AG20443 (cell line): ENCODE measurements around the gene EIF3J.
"Not testable (repeated sequence)": the region's sequence is repeated elsewhere in the genome, so short reads cannot be mapped to it uniquely, and the experiment has no call there.

Source experiments
- DNase-seq: peaks from one replicate; pipeline ENCODE4 v3.0.0; 2012; ENCODE audit warnings: low spot score, mixed read lengths

Gene EIF3J, protein sequence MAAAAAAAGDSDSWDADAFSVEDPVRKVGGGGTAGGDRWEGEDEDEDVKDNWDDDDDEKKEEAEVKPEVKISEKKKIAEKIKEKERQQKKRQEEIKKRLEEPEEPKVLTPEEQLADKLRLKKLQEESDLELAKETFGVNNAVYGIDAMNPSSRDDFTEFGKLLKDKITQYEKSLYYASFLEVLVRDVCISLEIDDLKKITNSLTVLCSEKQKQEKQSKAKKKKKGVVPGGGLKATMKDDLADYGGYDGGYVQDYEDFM

DNA sequence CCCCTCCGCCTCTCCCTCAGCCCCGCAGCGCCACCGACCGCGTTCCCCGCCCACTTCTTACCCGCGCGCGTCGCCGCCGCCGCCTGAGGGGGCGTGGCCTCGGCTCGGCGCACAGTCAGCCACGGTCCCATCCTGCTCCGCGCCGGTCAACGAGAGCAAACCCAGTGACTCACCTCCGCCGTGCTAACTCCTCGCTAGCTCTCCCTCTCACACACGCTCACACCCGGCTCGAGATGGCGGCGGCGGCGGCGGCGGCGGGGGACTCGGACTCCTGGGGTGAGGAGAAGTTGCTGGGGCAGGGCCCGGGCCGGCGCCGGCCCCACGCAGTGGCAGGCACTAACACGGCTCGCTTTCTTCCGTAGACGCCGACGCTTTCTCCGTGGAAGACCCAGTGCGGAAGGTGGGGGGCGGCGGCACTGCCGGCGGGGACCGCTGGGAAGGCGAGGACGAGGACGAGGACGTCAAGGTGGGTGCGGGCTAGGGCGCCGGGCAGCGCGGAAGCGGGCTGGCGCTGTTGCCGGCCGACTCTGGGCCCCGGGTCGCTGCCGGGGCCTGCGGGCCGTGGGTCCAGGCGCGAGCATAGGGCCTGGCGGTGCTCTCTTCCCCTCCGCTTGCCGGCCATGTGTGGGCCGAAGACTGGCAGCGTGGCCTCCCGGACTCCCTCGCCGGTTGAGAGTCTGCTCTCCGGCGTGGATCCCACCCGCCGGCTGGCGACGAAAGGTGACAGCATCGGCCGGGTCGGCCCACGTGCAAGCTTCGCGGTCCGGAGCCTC is at the start of gene EIF3J:
Gene EIF3J, plus strand, starts transcription at position 186 of the 773 bp plus-strand sequence. Its CDS starts 48 bp downstream, at position 234.
- DNase-seq, result peak; percentile 98

DNA sequence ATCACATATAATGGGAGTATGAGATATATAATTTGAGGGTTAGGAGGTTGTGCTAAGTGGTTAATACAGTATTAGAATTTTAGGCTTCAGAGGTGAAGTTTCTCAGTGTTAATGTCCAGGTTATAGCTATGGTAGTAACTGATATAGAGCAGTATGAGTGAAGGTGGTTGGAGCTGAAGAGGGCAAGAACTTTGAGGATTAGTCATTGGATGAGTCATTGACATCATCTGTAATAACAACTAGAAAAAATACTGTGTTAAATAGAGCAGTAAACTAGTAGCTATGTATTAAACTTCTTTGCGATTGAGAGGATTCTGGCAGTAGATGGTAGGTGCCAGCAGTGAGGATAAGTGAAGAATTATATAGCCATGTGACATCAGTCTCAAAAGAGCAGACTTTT is 47.5 kb upstream of the EIF3J start:
- DNase-seq, result peak; percentile 68

DNA sequence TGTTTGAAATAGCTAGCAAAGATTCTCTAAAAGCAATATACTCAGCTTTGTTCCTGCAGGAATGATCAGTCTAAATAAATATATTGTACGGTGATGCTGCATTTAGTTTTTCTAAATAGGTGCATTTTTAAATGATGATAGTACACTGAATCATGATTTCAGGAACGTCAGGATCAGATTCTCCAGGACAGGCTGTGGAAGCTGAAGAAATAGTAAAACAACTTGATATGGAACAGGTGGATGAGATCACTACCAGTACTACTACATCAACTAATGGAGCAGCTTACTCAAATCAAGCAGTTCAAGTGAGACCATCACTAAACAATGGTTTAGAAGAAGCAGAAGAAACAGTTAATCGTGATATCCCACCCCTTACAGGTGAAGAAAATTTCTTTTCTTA is 46.3 kb upstream of the EIF3J start:
- no peak for DNase-seq

GRCh38 chr15:44492040-44492439 is 44.9 kb upstream of the EIF3J start:
- no peak for DNase-seq

- no peak for DNase-seq
Measured at GRCh38 chr15:44492672-44493071, 44.3 kb upstream of the EIF3J start.

DNA sequence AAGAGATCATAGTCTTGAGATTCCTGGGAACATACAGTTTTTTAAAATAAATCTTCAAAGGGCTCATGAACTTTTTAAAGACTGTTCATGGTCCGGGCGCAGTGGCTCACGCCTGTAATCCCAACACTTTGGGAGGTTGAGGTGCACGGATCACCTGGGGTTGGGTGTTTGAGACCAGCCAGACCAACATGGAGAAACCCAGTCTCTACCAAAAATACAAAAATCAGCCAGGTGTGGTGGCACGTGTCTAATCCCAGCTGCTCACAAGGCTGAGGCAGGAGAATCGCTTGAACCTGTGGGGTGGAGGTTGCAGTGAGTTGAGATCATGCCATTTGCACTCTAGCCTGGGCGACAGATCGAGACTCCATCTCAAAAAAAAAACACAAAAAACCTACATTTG is 41.4 kb upstream of the EIF3J start:
- no peak for DNase-seq

- no peak for DNase-seq
Measured at GRCh38 chr15:44500555-44500954, 36.4 kb upstream of the EIF3J start.

GRCh38 chr15:44501768-44502366 is 35.1 kb upstream of the EIF3J start:
- peak; percentile 53 for DNase-seq

- no peak for DNase-seq
Measured at GRCh38 chr15:44516436-44516835, 20.5 kb upstream of the EIF3J start.

GRCh38 chr15:44519537-44519936 is 17.4 kb upstream of the EIF3J start:
- no peak for DNase-seq

GRCh38 chr15:44525018-44525417 is 11.9 kb upstream of the EIF3J start:
- no peak for DNase-seq

GRCh38 chr15:44527241-44527640 is 9.7 kb upstream of the EIF3J start:
- DNase-seq, result no peak

- no peak for DNase-seq
Measured at GRCh38 chr15:44529864-44530604, 6.9 kb upstream of the EIF3J start.

DNA sequence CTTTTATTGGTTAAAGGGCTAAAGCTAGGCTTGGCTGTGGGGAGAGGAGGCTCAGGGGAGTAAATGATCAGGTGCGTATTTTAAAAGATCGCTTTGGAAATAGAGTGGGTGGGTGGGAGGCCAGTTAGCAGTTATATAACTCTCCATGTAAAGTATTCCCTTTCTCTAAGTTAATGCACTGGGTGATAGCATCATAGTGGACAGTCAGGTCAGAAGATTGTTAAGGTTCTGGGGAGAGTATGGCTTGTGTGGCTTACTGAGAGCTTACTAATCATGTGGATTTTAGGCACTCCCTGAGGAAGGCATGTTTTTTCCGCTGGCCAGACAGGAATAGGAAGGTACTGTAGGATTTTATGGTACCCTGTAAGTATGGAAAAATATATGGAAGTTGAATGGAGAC is 6.3 kb upstream of the EIF3J start:
- DNase-seq, result no peak

DNA sequence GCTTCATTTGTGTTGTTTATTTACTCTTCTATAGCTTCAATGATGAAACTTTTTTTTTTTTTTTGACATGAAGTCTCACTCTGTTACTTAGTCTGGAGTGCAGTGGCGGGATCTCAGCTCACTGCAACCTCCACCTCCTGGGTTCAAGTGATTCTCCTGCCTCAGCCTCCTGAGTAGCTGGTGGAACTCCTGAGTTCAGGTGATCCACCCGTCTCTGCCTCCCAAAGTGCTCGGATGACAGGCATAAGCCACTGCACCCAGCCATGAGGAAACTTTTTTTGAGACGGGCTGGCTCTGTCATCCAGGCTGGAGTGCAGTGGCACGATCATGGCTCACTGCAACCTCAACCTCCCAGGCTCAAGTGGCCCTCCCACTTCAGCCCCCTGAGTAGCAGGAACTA is 4.7 kb upstream of the EIF3J start:
- DNase-seq, result not testable (repeated sequence)

- DNase-seq, result no peak
Measured at GRCh38 chr15:44532689-44533088, 4.3 kb upstream of the EIF3J start.

DNA sequence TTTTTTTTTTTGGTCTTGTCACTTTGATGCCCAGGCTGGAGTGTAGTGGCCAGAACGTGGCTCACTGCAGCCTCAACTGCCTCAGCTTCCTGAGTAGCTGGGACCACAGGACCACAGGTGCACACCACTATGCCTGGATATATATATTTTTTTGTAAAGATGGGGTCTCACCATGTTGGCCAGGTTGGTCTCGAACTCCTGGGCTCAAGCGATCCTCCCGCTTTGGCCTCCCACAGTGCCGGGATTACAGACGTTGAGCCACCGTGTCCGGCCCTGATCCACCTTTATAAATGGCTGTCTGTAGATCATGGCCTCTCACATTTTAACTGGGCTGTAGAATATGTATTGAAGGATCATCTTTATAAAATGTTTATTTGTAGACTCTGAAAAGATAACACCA is 1.9 kb upstream of the EIF3J start:
- DNase-seq, result no peak

DNA sequence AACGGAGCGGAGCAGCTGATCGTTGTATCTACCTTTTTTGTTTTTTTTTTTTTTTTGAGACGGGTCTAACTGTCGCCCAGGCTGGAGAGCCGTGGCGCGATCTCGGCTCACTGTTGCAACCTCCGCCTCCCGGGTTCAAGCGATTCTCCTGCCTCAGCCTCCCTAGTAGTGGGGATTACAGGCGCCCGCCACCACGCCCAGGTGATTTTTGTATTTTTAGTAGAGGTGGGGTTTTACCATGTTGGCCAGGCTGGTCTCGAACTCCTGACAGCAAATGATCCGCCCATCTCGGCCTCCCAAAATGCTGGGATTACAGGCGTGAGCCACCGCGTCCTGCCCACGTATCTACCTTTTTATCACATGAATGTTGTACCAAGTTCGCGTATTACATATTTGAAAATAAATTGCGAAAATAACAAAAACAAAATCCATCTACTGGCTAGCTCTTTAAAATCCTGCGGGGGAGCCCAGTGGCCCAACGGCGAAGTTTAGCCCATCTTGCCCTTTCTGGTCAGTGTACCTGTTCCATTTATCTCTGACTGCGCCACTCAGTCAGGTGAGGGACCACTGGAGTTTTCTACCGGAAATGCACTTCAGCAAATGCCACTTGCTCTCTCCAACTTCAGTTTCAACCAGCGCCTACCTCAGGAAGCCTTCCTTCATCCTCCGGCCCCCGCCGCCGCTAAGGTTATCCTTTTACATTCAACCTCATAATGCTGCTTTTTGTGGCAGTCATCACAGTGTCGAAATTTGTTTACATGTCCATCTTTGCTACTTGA is 1.2 kb upstream of the EIF3J start:
- DNase-seq, result peak; percentile 14

GRCh38 chr15:44536302-44536961 is 515 bp upstream of the EIF3J start:
- DNase-seq, result peak; percentile 93

GRCh38 chr15:44537735-44538240 is 841 bp downstream of the EIF3J start:
- no peak for DNase-seq
